HG03025 (cell line): ENCODE measurements around the gene EIF3I.
"Not testable (repeated sequence)": the region's sequence is repeated elsewhere in the genome, so short reads cannot be mapped to it uniquely, and the experiment has no call there.

Experiments used
- ATAC-seq: cut with Tn5 transposase; IDR thresholded peaks from one replicate; pipeline ENCODE4 v1.9.1; 2021; ENCODE audit warnings: mild to moderate bottlenecking, moderate library complexity; ENCODE audit not compliant: unreplicated experiment, low FRiP score

EIF3I gene

GRCh38 chr1:32257227-32257508 is 35.0 kb downstream of the EIF3I start:
- ATAC-seq, result no peak

GRCh38 chr1:32263236-32263593 is 41.0 kb downstream of the EIF3I start:
- ATAC-seq, result not testable (repeated sequence)

GRCh38 chr1:32263744-32264143 is 41.5 kb downstream of the EIF3I start:
- no peak for ATAC-seq

- ATAC-seq, result no peak
Measured at GRCh38 chr1:32265846-32266245, 43.6 kb downstream of the EIF3I start.

- ATAC-seq, result no peak
Measured at GRCh38 chr1:32266921-32267591, 44.8 kb downstream of the EIF3I start.

GRCh38 chr1:32269744-32270143 is 47.5 kb downstream of the EIF3I start:
- ATAC-seq, result no peak

- ATAC-seq, result no peak
Measured at GRCh38 chr1:32272557-32273390, 50.6 kb downstream of the EIF3I start.

GRCh38 chr1:32273391-32274208 is 51.4 kb downstream of the EIF3I start:
- ATAC-seq, result no peak

GRCh38 chr1:32274646-32275340 is 52.6 kb downstream of the EIF3I start:
- ATAC-seq, result no peak

GRCh38 chr1:32275424-32275823 is 53.2 kb downstream of the EIF3I start:
- ATAC-seq, result no peak

GRCh38 chr1:32276032-32276782 is 54.0 kb downstream of the EIF3I start:
- no peak for ATAC-seq
